K562 treated with DMSO at 1 percent for 48 hours (cell line): ENCODE measurements around the gene REG3G. TPM values are rescaled to one million over a fixed set of nuclear protein-coding genes. Genes with fewer than 3 reads are reported as not detected.

Experiments
- total RNA-seq: library from RNA; unstranded; fragments of 300-600 nt; gene quantifications from 2 replicates; pipeline ENCODE4 v1.2.3, GENCODE V29; 2022; ENCODE audit warnings: low replicate concordance; ENCODE audit errors: extremely low read depth

The REG3G gene
- total RNA-seq: not detected in 2 replicates

GRCh38 chr2:79025421-79025820 is at the start of gene REG3G:
Gene REG3G (plus strand): TSS chr2:79025702. CDS start chr2:79026094, 392 bp downstream.

Other genes starting within 250 kb of the REG3G start
- not detected in 2 replicates for gene REG1B, start 62.3 kb downstream of the REG3G start, total RNA-seq
- not detected in 2 replicates for gene REG1A, start 94.8 kb downstream of the REG3G start, total RNA-seq
- gene REG3A, start 134.1 kb downstream of the REG3G start, total RNA-seq: not detected in 2 replicates